ENCODE measurements around the gene ME3. TPM values are rescaled to one million over a fixed set of nuclear protein-coding genes. Genes with fewer than 3 reads are reported as not detected.

The ME3 gene
- total RNA-seq, 4 donors from 2014 or later: 15.9 to 94.9 (median 51.3) TPM

- no peaks in the 10 kb centered on the region for H3K9me3 ChIP-seq
- peaks cover 0 to 20% (median 2%) of the 10 kb centered on the region in 4 donors for H3K4me1 ChIP-seq
- DNase-seq: no peak
- H3K27ac ChIP-seq: no peak overlapping the region
- H3K27me3 ChIP-seq: no peaks in the 10 kb centered on the region
- TF ChIP-seq POLR2A (IDR thresholded peaks at IDR 0.05): no peak
- TF ChIP-seq, protein P1, sequence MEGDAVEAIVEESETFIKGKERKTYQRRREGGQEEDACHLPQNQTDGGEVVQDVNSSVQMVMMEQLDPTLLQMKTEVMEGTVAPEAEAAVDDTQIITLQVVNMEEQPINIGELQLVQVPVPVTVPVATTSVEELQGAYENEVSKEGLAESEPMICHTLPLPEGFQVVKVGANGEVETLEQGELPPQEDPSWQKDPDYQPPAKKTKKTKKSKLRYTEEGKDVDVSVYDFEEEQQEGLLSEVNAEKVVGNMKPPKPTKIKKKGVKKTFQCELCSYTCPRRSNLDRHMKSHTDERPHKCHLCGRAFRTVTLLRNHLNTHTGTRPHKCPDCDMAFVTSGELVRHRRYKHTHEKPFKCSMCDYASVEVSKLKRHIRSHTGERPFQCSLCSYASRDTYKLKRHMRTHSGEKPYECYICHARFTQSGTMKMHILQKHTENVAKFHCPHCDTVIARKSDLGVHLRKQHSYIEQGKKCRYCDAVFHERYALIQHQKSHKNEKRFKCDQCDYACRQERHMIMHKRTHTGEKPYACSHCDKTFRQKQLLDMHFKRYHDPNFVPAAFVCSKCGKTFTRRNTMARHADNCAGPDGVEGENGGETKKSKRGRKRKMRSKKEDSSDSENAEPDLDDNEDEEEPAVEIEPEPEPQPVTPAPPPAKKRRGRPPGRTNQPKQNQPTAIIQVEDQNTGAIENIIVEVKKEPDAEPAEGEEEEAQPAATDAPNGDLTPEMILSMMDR (IDR thresholded peaks at IDR 0.05): no peak
- H3K36me3 ChIP-seq: no peaks in the 10 kb centered on the region
- H3K4me3 ChIP-seq: no peak overlapping the region
Observed at GRCh38 chr11:86506235-86506634, 166.2 kb downstream of the ME3 start.

DNA sequence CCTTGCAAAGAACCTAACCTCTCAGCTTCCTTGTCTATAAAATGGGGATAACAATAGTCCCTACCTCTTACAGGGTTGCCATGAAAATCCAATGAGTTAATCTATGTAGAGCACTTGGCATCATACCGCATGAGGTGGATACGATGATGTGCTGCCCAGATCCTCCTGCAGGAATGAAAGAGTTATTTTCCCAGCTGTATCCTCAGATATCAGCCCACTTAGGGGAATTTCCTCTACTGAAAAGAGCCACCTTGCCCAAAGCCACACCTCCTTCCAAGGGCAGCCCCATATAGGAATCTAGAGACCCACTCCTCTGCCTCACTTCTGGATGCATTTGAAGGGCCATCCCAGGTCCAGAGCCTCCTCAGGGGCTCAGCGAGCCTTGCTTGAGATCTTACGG, 169.3 kb downstream of the ME3 start:
- TF ChIP-seq, protein P1 (IDR thresholded peaks at IDR 0.05): no peak
- TF ChIP-seq POLR2A (IDR thresholded peaks at IDR 0.05): no peak
- Histone ChIP-seq H3K9me3 (no peaks in the 10 kb centered on the region), H3K4me3 (no peak overlapping the region), H3K27ac (no peak overlapping the region), H3K27me3 (no peaks in the 10 kb centered on the region), H3K4me1 (peaks cover 0 to 31% (median 2%) of the 10 kb centered on the region in 4 donors), H3K36me3 (no peaks in the 10 kb centered on the region)
- no peak for DNase-seq

- no peak overlapping the region for H3K4me3 ChIP-seq
- H3K4me1 ChIP-seq: peaks cover 0 to 27% (median 2%) of the 10 kb centered on the region in 4 donors
- H3K27ac ChIP-seq: peak overlapping the region in 1 of 4 donors; percentile 47
- no peaks in the 10 kb centered on the region for H3K36me3 ChIP-seq
- H3K27me3 ChIP-seq: no peaks in the 10 kb centered on the region
- DNase-seq: no peak
- H3K9me3 ChIP-seq: no peaks in the 10 kb centered on the region
- no peak for TF ChIP-seq POLR2A (IDR thresholded peaks at IDR 0.05)
- TF ChIP-seq, protein P1 (IDR thresholded peaks at IDR 0.05): no peak
Observed at GRCh38 chr11:86502137-86502642, 170.2 kb downstream of the ME3 start.

- Histone ChIP-seq H3K27me3 (no peaks in the 10 kb centered on the region), H3K4me1 (peaks cover 0 to 21% (median 2%) of the 10 kb centered on the region in 4 donors), H3K36me3 (no peaks in the 10 kb centered on the region), H3K4me3 (no peak overlapping the region), H3K9me3 (no peaks in the 10 kb centered on the region), H3K27ac (peak overlapping the region in 2 of 4 donors; percentile 68 to 74)
- no peak for DNase-seq
- TF ChIP-seq, protein P1 (IDR thresholded peaks at IDR 0.05): no peak
- no peak for TF ChIP-seq POLR2A (IDR thresholded peaks at IDR 0.05)
Observed at GRCh38 chr11:86500500-86501140, 171.8 kb downstream of the ME3 start.

DNA sequence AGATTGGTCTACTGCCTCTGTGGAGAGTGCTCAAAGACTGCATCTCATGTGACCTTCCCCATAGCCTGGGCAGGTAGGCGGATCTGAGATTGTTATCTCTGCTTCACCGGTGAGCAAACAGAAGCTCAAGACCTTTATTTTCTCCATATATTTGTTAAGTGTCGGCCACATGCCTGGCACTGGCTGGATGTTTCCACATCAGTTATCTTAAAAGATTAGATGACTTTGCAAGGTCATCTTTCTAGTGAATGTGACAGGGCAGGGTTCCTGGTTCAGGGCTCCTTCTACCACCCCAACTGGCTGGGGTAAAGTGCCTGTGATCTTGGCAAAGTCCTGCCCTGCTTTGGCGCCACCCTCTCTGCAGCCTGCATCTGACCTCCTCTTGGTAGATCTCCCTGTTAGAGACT, 172.7 kb downstream of the ME3 start:
- H3K4me1 ChIP-seq: peaks cover 0 to 21% (median 2%) of the 10 kb centered on the region in 4 donors
- peak in 2 of 3 donors; percentile 69 to 74 for DNase-seq
- no peaks in the 10 kb centered on the region for H3K27me3 ChIP-seq
- TF ChIP-seq, protein P1 (IDR thresholded peaks at IDR 0.05): no peak
- no peak for TF ChIP-seq POLR2A (IDR thresholded peaks at IDR 0.05)
- H3K36me3 ChIP-seq: no peaks in the 10 kb centered on the region
- no peak overlapping the region for H3K4me3 ChIP-seq
- no peaks in the 10 kb centered on the region for H3K9me3 ChIP-seq
- H3K27ac ChIP-seq: peak overlapping the region in 2 of 4 donors; percentile 68 to 74

All from Peyer's patch (tissue), 4 donors.